NCI-H1436 (cell line): ENCODE data around the gene THUMPD3.
A peak's percentile ranks its signal among the peaks of the same experiment; 100 is the strongest.

Experiments
- DNase-seq: peaks from one replicate; lab custom pipeline; 2025; lab: John Stamatoyannopoulos, UW

THUMPD3 gene

GRCh38 chr3:9362731-9363530 is at the start of gene THUMPD3:
Gene THUMPD3, plus strand, starts transcription at chr3:9363054. Its CDS starts 2,015 bp downstream, at chr3:9365069.
- peak; percentile 47 for DNase-seq

- DNase-seq = no peak
Observed at GRCh38 chr3:9314796-9315195, 48.1 kb upstream of the THUMPD3 start.

GRCh38 chr3:9316881-9317361 is 45.9 kb upstream of the THUMPD3 start:
- no peak for DNase-seq

GRCh38 chr3:9322780-9323179 is 40.1 kb upstream of the THUMPD3 start:
- DNase-seq = no peak

GRCh38 chr3:9324944-9325343 is 37.9 kb upstream of the THUMPD3 start:
- DNase-seq = no peak

- DNase-seq = no peak
Observed at GRCh38 chr3:9327578-9327977, 35.3 kb upstream of the THUMPD3 start.

GRCh38 chr3:9330166-9330703 is 32.6 kb upstream of the THUMPD3 start:
- DNase-seq = no peak

- DNase-seq = no peak
Observed at GRCh38 chr3:9331171-9331570, 31.7 kb upstream of the THUMPD3 start.

GRCh38 chr3:9332250-9333030 is 30.4 kb upstream of the THUMPD3 start:
- DNase-seq = no peak

- DNase-seq = no peak
Observed at GRCh38 chr3:9339761-9340471, 22.9 kb upstream of the THUMPD3 start.

- no peak for DNase-seq
Observed at GRCh38 chr3:9340472-9340902, 22.4 kb upstream of the THUMPD3 start.

- DNase-seq = no peak
Observed at GRCh38 chr3:9342696-9343095, 20.2 kb upstream of the THUMPD3 start.

GRCh38 chr3:9343115-9343514 is 19.7 kb upstream of the THUMPD3 start:
- DNase-seq = no peak

GRCh38 chr3:9345041-9345440 is 17.8 kb upstream of the THUMPD3 start:
- no peak for DNase-seq

GRCh38 chr3:9346141-9346540 is 16.7 kb upstream of the THUMPD3 start:
- no peak for DNase-seq

GRCh38 chr3:9347081-9347480 is 15.8 kb upstream of the THUMPD3 start:
- no peak for DNase-seq

- DNase-seq = no peak
Observed at GRCh38 chr3:9347887-9348286, 15.0 kb upstream of the THUMPD3 start.

- DNase-seq = no peak
Observed at GRCh38 chr3:9349321-9350117, 13.3 kb upstream of the THUMPD3 start.

- no peak for DNase-seq
Observed at GRCh38 chr3:9351709-9352126, 11.1 kb upstream of the THUMPD3 start.

GRCh38 chr3:9352917-9353752 is 9.7 kb upstream of the THUMPD3 start:
- DNase-seq = peak; percentile 2
